Measurements from ENCODE around the gene TRIM23. TPM values are rescaled to one million over a fixed set of nuclear protein-coding genes. Genes with fewer than 3 reads are reported as not detected.
A peak's percentile ranks its signal among the peaks of the same experiment; 100 is the strongest.
"Not testable (repeated sequence)": the region's sequence is repeated elsewhere in the genome, so short reads cannot be mapped to it uniquely, and the experiment has no call there.

The TRIM23 gene
- total RNA-seq (2014; rRNA removed; shearing (Covaris generic)) = 6.3 and 13.0 TPM in 2 replicates

DNA sequence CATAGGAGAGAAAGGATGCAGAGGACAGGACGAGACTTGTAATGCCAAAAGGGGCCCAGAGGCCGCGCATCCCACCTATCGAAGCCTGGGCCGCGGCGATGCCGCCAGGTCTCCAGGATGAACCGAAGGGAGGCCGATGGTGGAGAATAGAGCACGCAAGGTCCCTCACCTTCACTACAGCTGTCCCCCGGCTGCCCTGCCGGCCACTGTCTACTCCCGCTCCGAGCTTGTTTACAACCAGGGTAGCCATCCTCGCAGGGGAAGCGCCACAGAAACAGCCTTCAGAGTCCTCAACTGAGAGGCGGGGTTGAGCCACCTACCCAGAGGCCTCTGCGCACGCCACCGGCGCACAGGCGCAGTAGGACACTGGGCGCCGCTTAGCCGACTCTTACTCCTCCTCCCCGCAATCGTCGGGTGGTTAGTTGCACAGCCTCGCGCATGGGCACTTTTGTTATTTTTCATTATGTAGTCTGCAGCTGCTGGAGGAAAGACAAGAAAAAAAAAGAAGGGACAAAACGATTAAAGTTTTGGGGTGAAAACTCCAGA lies at the start of gene TRIM23:
TSS of gene TRIM23 (minus strand) at position 309 of the 546 bp plus-strand sequence. CDS start at position 250, 59 bp downstream.
- DNase-seq (ENCODE audit: low read depth) = peak; percentile 93

DNA sequence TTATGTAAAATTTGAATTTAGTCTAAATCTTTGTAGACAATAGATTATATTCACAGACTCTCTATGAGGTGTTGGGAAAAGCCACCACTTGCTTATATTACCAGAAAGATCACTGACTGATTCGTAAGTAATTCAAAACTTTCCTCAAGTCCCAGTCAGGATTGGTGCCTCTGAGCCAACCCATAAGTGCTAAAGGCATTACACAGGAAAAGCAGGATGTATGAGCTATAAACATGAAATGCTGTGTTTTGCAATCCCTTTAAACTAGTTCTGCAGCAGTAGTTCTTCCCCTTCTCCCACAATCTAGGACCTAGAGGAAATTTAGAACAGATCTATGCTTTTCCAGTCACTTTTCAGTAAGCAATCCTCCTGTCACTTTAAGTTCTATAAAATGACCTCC lies 48.7 kb upstream of the TRIM23 start:
- DNase-seq (ENCODE audit: low read depth) = peak; percentile 3

DNA sequence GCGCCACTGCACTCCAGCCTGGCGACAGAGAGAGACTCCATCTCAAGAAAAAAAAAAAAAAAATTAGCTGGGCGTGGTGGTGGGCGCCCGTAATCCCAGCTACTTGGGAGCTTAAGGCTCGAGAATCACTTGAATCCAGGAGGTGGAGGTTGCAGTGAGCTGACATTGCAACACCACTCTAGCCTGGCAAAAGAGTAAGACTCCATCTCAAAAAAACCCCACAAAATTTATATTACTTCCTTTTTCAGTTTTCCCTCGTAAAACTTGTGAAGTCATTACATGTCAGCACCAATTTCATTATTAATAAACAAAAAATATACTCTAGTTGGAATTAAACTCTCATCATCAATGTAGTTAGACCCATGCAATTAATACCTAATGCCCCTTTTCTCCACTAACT lies 44.6 kb upstream of the TRIM23 start:
- DNase-seq (ENCODE audit: low read depth) = no peak

DNA sequence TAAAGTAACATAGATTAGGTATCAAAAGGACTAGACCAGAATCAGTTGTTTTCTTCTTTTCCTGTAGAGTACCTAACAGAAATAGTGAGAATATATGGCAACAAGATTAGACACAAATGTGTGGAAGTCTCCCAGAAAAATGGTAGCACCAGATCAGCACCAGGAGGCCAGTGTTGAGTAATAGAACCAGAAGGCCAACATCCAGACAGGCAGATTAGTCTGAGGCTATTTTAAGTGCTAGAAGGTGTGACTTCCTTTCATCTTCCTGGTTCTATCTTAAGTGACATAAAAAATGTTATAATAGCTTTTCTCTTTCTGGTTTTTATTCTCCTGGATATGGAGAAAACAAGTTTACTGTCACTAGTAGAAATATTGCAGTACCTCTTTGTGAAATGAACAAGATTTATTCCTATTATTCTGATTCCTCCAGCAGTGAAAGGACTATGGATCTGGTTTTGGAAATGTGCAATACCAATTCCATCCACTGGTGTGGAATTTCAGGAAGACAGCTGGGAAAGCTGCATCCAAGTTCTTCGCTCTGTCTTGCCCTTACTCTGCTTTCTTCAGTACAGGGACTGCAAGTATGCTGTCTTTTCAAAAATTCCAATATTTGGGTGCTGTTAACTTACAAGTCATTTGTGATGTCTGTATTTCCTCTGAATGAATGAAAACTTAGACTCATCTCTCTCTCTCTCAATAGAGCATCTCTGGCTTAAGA lies 39.8 kb upstream of the TRIM23 start:
- DNase-seq (ENCODE audit: low read depth) = peak; percentile 17

DNA sequence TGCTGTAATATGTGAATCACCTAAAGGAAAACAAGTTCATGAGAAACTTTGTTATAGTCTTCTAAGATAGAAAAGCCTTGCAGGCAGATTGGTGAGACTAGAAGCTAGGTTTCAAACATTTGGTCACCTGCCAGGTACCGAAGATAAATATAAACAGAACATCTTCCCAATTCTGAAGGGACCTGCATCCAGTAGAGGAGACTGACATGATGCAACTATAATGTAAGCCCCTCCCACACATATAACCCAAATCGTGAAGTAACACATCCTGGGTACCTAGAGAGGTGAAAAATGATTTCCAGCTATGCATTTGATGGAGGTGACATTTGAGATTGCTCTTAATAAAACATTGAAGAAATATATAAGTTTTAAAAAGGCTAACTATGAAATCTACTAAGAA lies 30.6 kb upstream of the TRIM23 start:
- DNase-seq (ENCODE audit: low read depth) = no peak

DNA sequence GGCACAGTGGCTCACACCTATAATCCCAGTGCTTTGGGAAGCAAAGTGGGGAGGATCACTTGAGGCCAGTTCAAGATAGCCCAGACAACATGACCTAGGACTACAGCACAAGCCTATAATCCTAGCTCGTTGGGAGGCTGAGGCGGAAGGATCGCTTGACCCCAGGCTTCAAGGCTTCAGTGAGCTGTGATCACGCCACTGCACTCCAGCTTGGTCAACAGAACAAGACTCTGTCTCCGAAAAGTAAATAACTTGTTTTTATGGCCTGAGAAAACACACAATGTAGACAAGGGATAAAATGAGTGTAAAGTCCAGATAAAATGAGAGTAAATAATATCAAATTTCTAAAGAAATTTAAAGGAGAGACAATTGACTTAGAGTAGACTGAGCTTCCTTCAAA lies 27.0 kb upstream of the TRIM23 start:
- no peak for DNase-seq (ENCODE audit: low read depth)

DNA sequence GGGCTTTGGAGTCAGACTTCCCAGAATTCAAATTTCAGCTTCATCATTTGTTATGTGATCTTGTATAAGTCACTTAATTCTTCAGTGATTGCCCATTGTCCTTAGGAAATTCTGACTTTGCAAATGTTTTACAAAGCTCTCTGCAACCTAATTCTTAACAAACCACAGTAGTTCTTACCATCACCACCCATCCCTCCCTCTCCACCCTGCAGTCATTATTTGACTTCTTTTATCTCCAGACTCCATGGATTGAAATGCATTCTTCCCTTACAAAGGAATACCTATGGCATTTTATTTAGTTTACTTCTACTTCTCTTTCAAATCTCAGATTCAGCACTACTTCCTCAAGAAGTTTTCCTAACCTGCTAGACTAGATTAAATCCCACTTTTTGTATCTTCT lies 23.8 kb upstream of the TRIM23 start:
- DNase-seq (ENCODE audit: low read depth) = no peak

DNA sequence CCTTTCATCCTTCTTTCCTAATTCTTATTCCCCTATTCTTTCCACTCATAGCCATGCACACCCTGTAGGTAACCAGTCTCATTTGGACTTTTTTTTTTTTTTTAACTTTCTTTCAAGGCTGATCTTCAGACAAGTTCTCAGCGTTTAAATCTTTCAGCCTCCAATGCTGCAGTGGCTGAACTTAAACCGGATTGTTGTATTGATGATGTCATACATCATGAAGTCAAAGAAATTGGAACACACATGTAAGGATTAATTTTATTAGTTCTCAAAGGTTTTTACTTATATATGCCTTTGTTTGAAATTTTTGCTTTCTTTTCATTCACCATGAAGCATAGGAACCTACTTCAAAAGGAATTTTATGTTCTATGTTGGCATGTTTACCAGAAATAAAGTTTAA lies 22.8 kb upstream of the TRIM23 start:
- no peak for DNase-seq (ENCODE audit: low read depth)

DNA sequence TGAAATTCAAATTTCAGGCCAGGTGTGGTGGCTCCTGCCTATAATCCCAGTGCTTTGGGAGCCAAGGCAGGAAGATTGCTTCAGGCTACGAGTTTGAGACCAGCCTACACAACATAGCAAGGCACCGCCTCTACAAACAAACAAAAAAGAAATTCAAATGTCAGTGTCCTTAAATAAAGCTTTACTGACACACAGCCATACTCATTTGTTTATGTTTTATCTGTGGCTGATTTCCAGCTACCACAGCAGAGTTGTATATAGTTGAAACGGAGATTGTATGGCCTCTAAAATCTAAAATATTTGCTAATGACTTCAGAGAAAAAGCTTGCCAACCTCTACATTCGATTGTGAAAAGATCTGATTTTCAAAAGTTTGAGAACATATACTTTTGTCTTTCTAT lies 16.1 kb upstream of the TRIM23 start:
- no peak for DNase-seq (ENCODE audit: low read depth)

DNA sequence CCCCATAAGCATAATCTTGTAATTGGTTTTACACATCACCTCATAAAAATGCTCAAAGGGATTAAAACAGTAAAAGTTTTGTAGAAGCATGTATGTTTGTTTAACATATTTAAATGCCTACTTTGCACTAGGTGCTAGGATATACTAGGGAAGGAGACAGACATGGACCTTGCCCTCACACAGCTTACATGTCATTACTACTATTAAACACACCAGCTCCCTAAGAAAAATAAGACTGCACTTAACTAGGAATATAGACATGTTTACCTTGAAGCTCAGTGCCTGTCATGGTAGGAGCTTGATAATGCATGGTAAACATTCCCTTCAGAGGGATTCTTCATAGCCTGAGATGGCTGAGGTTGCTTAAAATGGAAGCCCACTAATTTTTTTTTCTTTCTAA lies 6.8 kb upstream of the TRIM23 start:
- no peak for DNase-seq (ENCODE audit: low read depth)

DNA sequence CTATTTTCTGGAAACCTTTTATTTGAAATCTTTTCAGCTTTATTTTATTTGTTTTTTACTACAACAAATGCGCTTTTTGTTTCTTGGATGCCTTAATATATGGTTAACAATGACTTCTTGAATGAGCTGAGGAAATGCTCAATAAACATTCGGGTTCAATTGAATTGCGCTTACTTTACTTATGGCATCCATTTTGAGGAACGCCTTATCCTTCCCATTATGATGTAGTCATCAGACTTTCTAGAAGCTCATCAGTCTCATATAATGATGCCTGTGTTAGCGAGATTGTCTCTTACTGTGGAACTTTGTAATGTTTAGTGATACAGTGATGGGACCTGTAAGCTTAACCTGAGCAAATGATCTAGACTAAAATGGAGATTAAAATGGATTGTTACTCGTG lies 1.6 kb upstream of the TRIM23 start:
- no peak for DNase-seq (ENCODE audit: low read depth)

DNA sequence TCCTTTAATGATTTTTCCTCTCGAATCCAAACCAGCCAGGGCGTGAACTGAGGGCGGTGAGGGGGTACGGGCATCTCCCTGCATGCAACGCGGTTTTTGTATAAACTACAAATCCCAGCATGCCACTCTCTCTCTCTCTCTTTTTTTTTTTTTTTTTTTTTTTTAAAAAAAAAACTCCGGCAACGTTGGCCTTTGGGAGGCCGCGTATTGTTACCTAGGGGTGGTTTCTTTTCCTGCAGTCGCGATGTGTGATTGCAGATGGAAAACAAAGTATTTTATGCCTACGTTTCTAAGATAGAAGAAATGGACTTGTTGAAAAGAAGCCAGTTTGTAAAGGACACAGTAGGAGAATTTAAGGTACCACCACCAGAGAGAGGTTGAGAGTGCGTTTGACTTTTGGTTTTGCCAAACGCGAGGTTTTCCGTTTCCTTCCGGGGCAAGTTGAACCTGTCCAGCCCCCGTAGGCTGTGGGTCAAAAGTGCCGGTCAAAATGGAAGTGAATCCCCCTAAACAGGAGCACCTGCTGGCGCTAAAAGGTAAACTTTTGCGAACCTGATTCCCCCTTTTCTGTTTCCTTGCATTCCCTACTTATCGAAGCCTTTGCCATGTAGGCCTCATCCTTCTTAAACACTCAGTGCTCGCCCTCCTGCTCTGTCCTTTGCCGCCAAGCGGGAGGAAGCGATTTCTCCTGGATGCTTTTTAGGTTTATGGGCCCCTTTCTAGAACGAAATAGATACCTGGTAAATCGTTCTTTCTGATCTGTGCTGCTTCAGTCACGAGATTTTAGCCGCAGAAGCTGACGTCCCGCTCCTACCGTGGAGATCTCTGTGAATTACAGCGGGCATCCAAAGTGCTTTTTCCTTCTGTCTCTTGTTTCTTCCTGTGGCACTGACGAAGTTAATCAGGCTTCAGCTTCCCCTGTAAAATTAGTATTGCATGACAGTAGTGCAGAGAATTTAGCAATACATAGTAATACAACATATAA lies 730 bp upstream of the TRIM23 start, which contains the start of the genes SHLD3 and TRAPPC13:
TSS of gene SHLD3 (plus strand) at position 457 of the 985 bp plus-strand sequence. CDS start 4,561 bp downstream, outside the sequence.
TSS of gene TRAPPC13 (plus strand) at position 457 of the 985 bp plus-strand sequence. CDS start at position 491, 34 bp downstream.
- DNase-seq (ENCODE audit: low read depth) = peak; percentile 88

DNA sequence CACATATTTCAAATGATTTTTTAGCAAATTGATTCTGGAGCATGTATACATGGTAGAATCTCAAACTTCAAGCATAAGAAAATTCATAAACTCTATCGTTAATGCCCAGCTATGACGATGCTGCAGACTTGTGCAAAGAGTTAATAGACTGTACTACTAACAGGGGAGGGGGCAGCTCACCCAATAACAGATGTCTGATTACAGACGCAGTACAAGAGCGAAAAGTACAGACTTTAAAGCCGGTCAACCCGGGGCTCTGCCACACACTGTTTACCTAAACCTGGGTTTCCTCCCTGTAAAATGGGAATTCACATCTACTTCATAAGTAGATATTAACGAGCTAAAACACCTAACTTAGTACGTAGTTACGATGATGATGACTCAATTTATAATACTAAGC lies 651 bp downstream of the TRIM23 start:
- DNase-seq (ENCODE audit: low read depth) = peak; percentile 6

DNA sequence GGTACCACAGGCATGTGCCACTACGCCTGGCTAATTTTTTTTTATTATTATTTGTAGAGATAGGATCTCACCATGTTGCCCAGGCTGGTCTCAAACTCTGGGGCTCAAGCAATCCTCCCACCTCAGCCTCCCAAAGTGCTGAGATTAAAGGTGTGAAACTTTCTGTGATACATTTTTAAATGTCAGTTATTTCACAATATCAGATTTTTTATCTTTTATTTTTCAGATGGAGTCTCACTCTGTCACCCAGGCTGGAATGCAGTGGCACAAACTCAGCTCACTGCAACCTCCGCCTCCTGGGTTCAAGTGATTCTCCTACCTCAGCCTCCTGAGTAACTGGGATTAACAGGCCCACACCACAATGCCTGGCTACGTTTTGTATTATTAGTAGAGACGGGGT lies 2.2 kb downstream of the TRIM23 start:
- not testable (repeated sequence) for DNase-seq (ENCODE audit: low read depth)

DNA sequence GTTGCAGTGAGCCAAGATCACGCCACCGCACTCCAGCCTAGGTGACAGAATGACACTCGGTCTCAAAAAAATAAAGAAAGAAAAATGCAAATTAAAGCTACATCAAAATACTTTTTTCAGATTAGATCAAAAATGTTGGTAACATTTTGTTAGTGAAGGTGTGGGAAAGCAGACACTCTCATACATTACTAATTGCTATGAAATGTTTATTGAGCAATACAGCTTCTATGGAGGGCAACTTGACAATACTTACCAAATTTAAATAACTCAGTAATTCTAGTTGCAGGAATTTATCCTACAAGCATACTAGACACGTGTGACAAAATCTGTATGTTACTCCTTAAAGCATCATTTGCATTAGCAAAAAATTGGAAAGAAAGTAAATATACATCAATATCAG lies 4.1 kb downstream of the TRIM23 start:
- no peak for DNase-seq (ENCODE audit: low read depth)

DNA sequence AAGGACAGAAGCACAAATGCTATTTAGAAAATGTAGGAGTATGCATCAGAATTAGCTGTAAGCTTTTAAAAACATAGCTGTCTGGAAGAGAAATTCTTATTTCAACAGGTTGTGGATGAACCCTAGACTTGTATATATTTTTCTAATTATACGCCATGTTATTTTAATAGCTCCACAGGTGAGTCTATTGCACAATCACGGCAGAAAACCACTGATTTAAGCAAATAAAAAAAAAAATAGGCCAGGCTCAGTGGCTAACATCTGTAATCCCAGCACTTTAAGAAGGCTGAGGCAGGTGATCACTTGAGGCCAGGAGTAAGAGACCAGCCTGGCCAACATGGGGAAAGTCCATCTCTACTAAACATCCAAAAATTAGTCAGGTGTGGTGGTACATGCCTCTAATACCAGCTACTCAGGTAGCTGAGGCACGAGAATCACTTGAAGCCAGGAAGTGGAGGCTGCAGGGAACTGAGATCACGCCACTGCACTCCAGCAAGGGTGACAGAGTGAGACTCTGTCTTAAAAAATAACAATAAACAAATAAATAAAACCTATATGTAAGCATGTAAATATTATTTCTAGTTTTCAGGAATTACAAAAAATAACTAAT lies 11.7 kb downstream of the TRIM23 start:
- no peak for DNase-seq (ENCODE audit: low read depth)

DNA sequence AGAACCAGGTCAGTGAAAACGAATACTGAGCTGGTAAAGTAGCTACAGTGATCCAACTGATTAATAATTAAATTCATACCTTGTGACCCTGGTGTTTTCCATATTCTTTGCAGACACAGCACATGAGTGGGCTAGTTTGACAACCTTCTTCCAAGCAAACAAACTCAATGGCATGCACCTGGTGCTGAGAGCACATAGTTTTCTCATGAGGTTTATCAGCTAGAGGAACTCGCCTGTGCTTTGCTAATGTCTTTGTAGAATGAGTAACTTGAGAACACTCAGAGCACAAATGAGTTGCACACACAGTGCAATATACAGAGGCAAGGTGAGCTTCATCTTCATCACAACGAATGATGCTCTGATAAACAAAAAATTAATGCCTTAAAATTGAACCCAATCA lies 12.6 kb downstream of the TRIM23 start:
- DNase-seq (ENCODE audit: low read depth) = no peak

DNA sequence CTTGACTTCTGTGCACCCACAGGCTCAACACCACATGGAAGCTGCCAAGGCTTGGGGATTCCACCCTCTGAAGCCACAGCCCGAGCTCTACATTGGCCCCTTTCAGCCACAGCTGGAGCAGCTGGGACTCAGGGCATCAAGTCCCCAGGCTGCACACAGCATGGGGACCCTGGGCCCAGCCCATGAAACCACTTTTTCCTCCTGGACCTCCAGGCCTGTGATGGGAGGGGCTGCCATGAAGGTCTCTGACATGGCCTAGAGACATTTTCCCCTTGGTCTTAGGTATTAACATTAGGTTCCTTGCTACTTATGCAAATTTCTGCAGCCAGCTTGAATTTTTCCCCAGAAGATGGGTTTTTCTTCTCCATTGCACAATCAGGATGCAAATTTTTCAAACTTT lies 22.4 kb downstream of the TRIM23 start:
- not testable (repeated sequence) for DNase-seq (ENCODE audit: low read depth)

DNA sequence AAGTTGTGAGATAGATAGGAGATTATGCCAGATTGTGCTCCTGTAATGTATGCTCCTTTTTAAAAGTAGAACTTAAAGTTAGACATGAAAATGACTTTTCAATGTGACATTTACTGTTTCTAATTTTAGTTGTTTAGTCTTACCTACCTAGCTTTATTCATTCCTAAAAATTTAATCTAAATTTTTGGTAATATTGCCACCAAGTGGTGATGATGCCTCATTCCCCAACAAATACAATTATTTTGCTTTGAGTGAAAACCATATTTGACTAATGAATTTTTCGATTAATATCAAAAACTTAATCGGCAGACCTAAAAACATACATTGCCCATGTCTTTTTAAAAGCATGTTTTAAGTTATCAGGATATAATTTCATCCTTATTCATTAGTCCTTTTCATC lies 35.4 kb downstream of the TRIM23 start:
- no peak for DNase-seq (ENCODE audit: low read depth)

DNA sequence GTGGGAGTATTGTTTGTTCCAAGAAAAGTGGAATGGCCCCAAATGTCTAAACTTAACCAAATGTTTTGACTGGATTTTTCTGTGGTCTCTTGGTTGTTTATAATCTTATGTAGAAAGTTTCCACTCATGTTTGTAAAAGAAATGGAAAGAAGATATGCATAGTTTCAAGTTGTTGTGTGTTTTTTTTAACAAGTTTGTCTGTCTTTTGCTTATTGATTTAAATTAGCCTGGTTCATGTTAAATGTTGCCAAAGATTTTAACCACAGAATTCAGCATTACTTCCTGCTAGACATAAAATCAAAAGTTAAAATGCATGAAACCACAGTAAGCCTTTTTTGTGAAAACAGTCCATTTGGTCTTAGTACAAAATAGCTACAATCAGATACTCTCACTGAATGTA lies 47.0 kb downstream of the TRIM23 start:
- peak; percentile 17 for DNase-seq (ENCODE audit: low read depth)

DNA sequence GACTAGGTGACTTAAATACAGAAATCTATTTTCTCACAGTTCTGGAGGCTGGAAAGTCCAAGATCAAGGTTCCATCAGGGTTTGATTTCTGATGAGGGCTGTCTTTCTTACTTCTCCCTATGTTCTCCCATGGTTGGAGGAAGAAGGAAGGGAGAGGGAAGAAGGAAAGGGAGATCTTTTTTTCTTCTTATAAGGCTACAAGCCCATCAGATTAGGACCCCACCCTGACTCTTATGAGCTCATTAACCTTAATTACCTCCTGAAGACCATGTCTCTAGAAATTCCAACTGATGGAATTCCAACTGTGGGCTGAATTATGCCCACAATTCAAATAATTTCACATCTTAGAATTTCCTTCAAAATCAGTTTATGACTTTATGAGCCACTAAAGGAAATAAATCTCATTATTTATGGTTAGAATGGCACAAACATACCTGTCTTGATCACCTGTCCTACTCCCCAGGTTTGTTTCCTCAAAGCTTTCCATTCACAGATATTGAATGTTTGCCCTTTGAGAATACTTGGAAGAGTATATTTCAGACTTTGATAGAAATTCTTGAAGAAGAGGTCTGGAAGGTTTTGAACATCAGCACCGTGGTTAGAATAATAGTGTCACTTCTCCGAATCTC lies 53.4 kb downstream of the TRIM23 start:
- no peak for DNase-seq (ENCODE audit: low read depth)
